NCI-H128 (cell line): ENCODE measurements around the gene SGPP1.
"Not testable (repeated sequence)": the region's sequence is repeated elsewhere in the genome, so short reads cannot be mapped to it uniquely, and the experiment has no call there.

Experiments used
- DNase-seq: peaks from one replicate; lab custom pipeline; 2025; ENCODE audit not compliant: unreplicated experiment; lab: John Stamatoyannopoulos, UW

SGPP1 gene

DNA sequence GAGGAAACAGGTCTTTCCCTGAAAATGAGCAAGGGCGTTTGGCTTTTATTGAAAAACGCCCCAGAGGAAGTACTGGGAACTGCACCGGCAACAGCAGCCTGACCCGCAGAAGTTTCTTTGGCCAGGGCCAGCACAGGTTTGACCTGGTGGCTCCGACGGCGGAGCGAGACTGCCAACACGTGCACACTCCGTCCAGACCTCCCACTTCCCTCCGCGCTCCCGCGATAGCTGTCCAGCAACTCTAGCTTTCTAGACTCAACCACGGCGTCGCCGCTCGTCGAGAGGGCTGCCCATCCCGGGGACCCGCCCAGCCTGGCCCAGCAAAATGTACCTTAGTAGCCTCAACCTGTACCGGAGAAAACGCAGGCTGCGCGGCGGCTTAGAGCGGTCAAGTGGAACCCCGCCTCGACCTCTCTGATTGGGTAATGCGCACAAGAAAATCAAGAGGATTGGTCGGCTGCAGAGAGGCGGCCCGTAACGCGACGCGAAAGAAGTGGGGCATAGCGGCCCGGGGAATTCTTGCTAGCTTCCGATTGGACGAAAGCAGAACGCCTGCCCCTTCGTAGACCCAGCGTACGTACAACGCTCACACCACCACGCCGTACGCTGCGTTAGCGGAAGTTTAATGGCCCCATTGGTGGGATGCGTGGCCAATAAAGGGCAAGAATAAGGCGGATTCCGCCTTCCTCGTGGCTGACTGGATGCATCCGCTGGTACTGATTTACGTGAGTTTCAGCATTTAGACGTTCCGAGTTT, 86.2 kb downstream of the SGPP1 start, which contains the start of gene WDR89:
Gene WDR89, minus strand, starts transcription at position 399 of the 756 bp plus-strand sequence. CDS start 41,929 bp downstream, outside the sequence.
- DNase-seq = peak; percentile 99

DNA sequence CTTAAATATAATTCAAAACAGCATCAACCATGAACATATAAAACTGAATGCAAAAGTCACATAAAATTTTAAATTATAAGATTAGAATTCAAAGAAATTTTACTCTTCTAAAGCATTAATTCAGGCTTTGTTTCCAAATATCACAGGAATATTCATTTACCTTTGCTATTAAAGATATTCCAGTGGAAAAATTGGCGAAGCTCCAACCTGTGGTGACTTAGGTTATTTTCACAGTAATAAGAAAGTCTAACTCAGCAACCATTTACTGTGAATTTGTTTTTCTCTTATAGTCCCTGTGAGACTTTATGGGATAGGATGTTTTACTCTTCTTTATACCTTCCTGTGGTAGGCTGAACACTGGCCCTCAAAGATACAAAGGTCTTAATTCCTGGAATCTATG, 89.4 kb downstream of the SGPP1 start:
- DNase-seq = no peak

DNA sequence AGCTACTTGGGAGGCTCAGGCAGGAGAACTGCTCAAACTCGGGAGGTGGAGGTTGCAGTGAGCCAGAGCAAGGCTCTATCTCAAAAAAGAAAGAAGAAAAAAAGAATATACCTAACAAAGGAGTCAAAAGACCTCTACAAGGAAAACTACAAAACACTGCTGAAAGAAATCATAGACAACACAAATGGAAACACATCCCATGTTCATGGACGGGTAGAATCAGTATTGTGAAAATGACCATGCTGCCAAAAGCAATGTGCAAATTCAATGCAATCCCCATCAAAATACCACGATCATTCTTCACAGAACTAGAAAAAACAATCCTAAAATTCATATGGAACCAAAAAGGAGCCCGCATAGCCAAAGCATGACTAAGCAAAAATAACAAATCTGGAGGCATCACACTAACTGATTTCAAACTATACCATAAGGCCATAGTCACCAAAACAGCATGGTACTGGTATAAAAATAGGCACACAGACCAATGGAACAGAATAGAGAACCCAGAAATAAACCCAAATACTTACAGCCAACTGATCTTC, 91.7 kb downstream of the SGPP1 start:
- not testable (repeated sequence) for DNase-seq
